H1 (cell line): Measurements from ENCODE around the gene RAD51B. TPM values are rescaled to one million over a fixed set of nuclear protein-coding genes. Genes with fewer than 3 reads are reported as not detected.

Experiments
- CTCF ChIA-PET: fragments of 300-600 bp; sonication (Branson Sonifier 250); formaldehyde crosslinking; loops from one replicate; lab custom pipeline; 2021; ENCODE audit not compliant: partially characterized antibody; lab: Charles Lee
- POLR2A ChIA-PET: fragments of 300-600 bp; sonication (Branson Sonifier 250); formaldehyde crosslinking; loops from one replicate; lab custom pipeline; 2021; ENCODE audit warnings: inconsistent platforms; ENCODE audit not compliant: partially characterized antibody; lab: Charles Lee
- DNase-seq, 2 experiments: peaks; one replicate each; pipeline versions ENCODE4 v3.0.0 to v3.0.0-alpha.2; 2010 to 2022; ENCODE audit warnings: low spot score in 2 of 2, low read depth in 1 of 2, mixed read lengths in 1 of 2
- FAIRE-seq: peaks from 2 replicates; lab custom pipeline; 2011; peaks lifted over from hg19 to GRCh38; lab: Jason Lieb, UNC
- H2AFZ ChIP-seq: 2 replicates; pipeline ENCODE4 v1.8.1; 2012; ENCODE audit warnings: low read length, inconsistent platforms
- H2AK5ac ChIP-seq: 2 replicates; pipeline ENCODE4 v1.6.1; 2013; ENCODE audit warnings: low read depth, low read length
- H2BK120ac ChIP-seq: replicated peaks from 2 replicates; pipeline ENCODE3; 2013; ENCODE audit warnings: low read depth, low read length, inconsistent platforms
- H2BK12ac ChIP-seq: 2 replicates; pipeline ENCODE4 v1.6.1; 2013; ENCODE audit warnings: low read depth, low read length
- H2BK15ac ChIP-seq: 2 replicates; pipeline ENCODE4 v1.6.1; 2013; ENCODE audit warnings: low read length
- H2BK20ac ChIP-seq: 2 replicates; pipeline ENCODE4 v1.6.1; 2013; ENCODE audit warnings: low read length
- H2BK5ac ChIP-seq: 2 replicates; pipeline ENCODE4 v1.6.1; 2013; ENCODE audit warnings: low read depth, low read length
- H3K14ac ChIP-seq: 2 replicates; pipeline ENCODE4 v1.6.1; 2013; ENCODE audit warnings: inconsistent platforms; ENCODE audit not compliant: insufficient read length
- H3K18ac ChIP-seq: 2 replicates; pipeline ENCODE4 v1.6.1; 2013; ENCODE audit warnings: low read length; ENCODE audit errors: extremely low read depth
- H3K23ac ChIP-seq: 2 replicates; pipeline ENCODE4 v1.6.1; 2013; ENCODE audit warnings: inconsistent platforms; ENCODE audit not compliant: insufficient read length
- H3K23me2 ChIP-seq: 2 replicates; pipeline ENCODE4 v1.6.1; 2013; ENCODE audit warnings: low read depth, low read length
- H3K27ac ChIP-seq: 2 replicates; pipeline ENCODE4 v1.6.1; 2011; ENCODE audit warnings: low read depth, low read length, inconsistent platforms
- H3K27me3 ChIP-seq, 4 experiments: replicated peaks in 1 of 4; 1 replicate in 1 of 4; 2 replicates in 3 of 4; pipeline versions ENCODE4 v1.6.1 to v1.8.1; 2011 to 2013; ENCODE audit warnings: low read length in 3 of 4, mild to moderate bottlenecking in 3 of 4, inconsistent platforms in 2 of 4, mixed read lengths in 2 of 4, moderate library complexity in 1 of 4; ENCODE audit not compliant: control insufficient read depth in 3 of 4, insufficient read depth in 3 of 4; ENCODE audit errors: extremely low read depth in 1 of 4
- H3K36me3 ChIP-seq, 4 experiments: 2 replicates each; pipeline versions ENCODE4 v1.6.1 to v1.8.1; 2011 to 2013; ENCODE audit warnings: mild to moderate bottlenecking in 4 of 4, low read length in 3 of 4, moderate library complexity in 2 of 4, control low read depth in 1 of 4, inconsistent platforms in 1 of 4; ENCODE audit not compliant: insufficient read depth in 4 of 4, control insufficient read depth in 2 of 4
- H3K4ac ChIP-seq: replicated peaks from 2 replicates; pipeline ENCODE3; 2013; ENCODE audit warnings: low read length, low read depth, mixed read lengths, inconsistent platforms; ENCODE audit not compliant: insufficient read length
- H3K4me1 ChIP-seq, 4 experiments: replicated peaks in 1 of 4; 1 replicate in 1 of 4; 2 replicates in 3 of 4; pipeline versions ENCODE4 v1.6.1 to v1.8.1; 2011 to 2013; ENCODE audit warnings: low read length in 3 of 4, inconsistent platforms in 2 of 4, mixed read lengths in 1 of 4; ENCODE audit not compliant: insufficient read depth in 4 of 4, control insufficient read depth in 3 of 4
- H3K4me2 ChIP-seq, 2 experiments: 2 replicates each; pipeline versions ENCODE4 v1.6.1 to v1.8.1; 2011 to 2013; ENCODE audit warnings: low read depth in 2 of 2, low read length in 2 of 2, control low read depth in 1 of 2, inconsistent platforms in 1 of 2, mild to moderate bottlenecking in 1 of 2; ENCODE audit not compliant: insufficient read depth in 1 of 2
- H3K4me3 ChIP-seq, 4 experiments: fragments of 200-600, 300-600 bp in 1 of 4; sonication (generic), shearing (Covaris generic), sonication (Bioruptor Twin) in 1 of 4; 2 replicates each; pipeline versions ENCODE4 v1.5.1 to v1.8.1; 2011 to 2016; ENCODE audit warnings: low read length in 4 of 4, low read depth in 3 of 4, control low read depth in 2 of 4, inconsistent platforms in 2 of 4, mild to moderate bottlenecking in 2 of 4, mixed read lengths in 1 of 4, moderate library complexity in 1 of 4; ENCODE audit not compliant: insufficient read depth in 2 of 4; ENCODE audit errors: extremely low read depth in 1 of 4
- H3K56ac ChIP-seq: replicated peaks from 2 replicates; pipeline ENCODE3; 2013; ENCODE audit warnings: low read depth, mild to moderate bottlenecking, mixed read lengths, low read length, inconsistent platforms; ENCODE audit not compliant: insufficient read length
- H3K79me1 ChIP-seq: 2 replicates; pipeline ENCODE4 v1.6.1; 2013; ENCODE audit warnings: low read depth, low read length, control low read depth
- H3K79me2 ChIP-seq, 2 experiments: 2 replicates each; pipeline versions ENCODE4 v1.6.1 to v1.8.1; 2012 to 2013; ENCODE audit warnings: low read length in 2 of 2, mild to moderate bottlenecking in 2 of 2, inconsistent platforms in 1 of 2; ENCODE audit not compliant: insufficient read depth in 2 of 2, control insufficient read depth in 1 of 2
- H3K9ac ChIP-seq, 4 experiments: replicated peaks in 1 of 4; 1 replicate in 1 of 4; 2 replicates in 3 of 4; pipeline versions ENCODE4 v1.6.1 to v1.8.1; 2011 to 2013; ENCODE audit warnings: low read depth in 3 of 4, low read length in 3 of 4, control low read depth in 2 of 4, mild to moderate bottlenecking in 2 of 4, moderate library complexity in 2 of 4, inconsistent platforms in 1 of 4; ENCODE audit errors: extremely low read depth in 1 of 4
- H3K9me3 ChIP-seq, 2 experiments: 2 replicates each; pipeline versions ENCODE4 v1.6.1 to v1.8.1; 2012 to 2013; ENCODE audit warnings: mild to moderate bottlenecking in 2 of 2, moderate library complexity in 2 of 2, control low read depth in 1 of 2, inconsistent platforms in 1 of 2, low read depth in 1 of 2, low read length in 1 of 2, mixed read lengths in 1 of 2; ENCODE audit not compliant: insufficient read depth in 2 of 2
- H4K20me1 ChIP-seq, 2 experiments: replicated peaks in 1 of 2; 2 replicates each; pipeline versions ENCODE3 to v1.8.1; 2011 to 2013; ENCODE audit warnings: inconsistent platforms in 2 of 2, low read length in 2 of 2, mild to moderate bottlenecking in 1 of 2; ENCODE audit not compliant: insufficient read depth in 2 of 2, control insufficient read depth in 1 of 2
- H4K5ac ChIP-seq: 2 replicates; pipeline ENCODE4 v1.6.1; 2013; ENCODE audit warnings: low read length, low read depth, mixed read lengths, inconsistent platforms; ENCODE audit not compliant: insufficient read length
- H4K8ac ChIP-seq: 2 replicates; pipeline ENCODE4 v1.8.0; 2013; ENCODE audit warnings: mild to moderate bottlenecking, moderate library complexity, low read length, inconsistent platforms; ENCODE audit not compliant: insufficient read depth; ENCODE audit errors: extremely low read depth
- H4K91ac ChIP-seq: replicated peaks from 2 replicates; pipeline ENCODE3; 2013; ENCODE audit warnings: low read length, mixed read lengths, inconsistent platforms; ENCODE audit not compliant: insufficient read length
- BACH1 ChIP-seq: IDR thresholded peaks from 2 replicates; pipeline ENCODE4 v1.6.1; 2012; ENCODE audit warnings: low read length, improper control_type of control experiment
- CREB1 ChIP-seq: IDR thresholded peaks from 2 replicates; pipeline ENCODE4 v1.6.1; 2012; ENCODE audit warnings: inconsistent platforms
- FOSL1 ChIP-seq: IDR thresholded peaks from 2 replicates; pipeline ENCODE4 v1.6.1; 2011; ENCODE audit warnings: mild to moderate bottlenecking, low read depth, low read length, moderate library complexity; ENCODE audit not compliant: insufficient read depth
- HDAC2 ChIP-seq, 2 experiments: fragments of 300-600 bp in 1 of 2; sonication (generic) in 1 of 2; IDR thresholded peaks; 2 replicates each; pipeline ENCODE4 v1.6.1; 2011 to 2012; ENCODE audit warnings: low read depth in 2 of 2, low read length in 2 of 2, mild to moderate bottlenecking in 2 of 2, moderate library complexity in 2 of 2, borderline replicate concordance in 1 of 2, inconsistent platforms in 1 of 2
- HDAC6 ChIP-seq: IDR thresholded peaks from one replicate; pipeline ENCODE4 v1.7.1; 2012; ENCODE audit warnings: low read depth, mild to moderate bottlenecking, inconsistent platforms, low read length, moderate library complexity
- MAFK ChIP-seq: IDR thresholded peaks from 2 replicates; pipeline ENCODE4 v1.6.1; 2012; ENCODE audit warnings: low read depth, mild to moderate bottlenecking, improper control_type of control experiment, low read length
- NRF1 ChIP-seq: IDR thresholded peaks from 2 replicates; pipeline ENCODE4 v1.6.1; 2011; ENCODE audit warnings: mild to moderate bottlenecking, low read depth, low read length, improper control_type of control experiment
- POLR2A ChIP-seq, 2 experiments: IDR thresholded peaks; 1 replicate in 1 of 2; 2 replicates in 1 of 2; pipeline ENCODE4 v1.6.1; 2011; ENCODE audit warnings: low read depth in 2 of 2, low read length in 2 of 2, mild to moderate bottlenecking in 2 of 2; ENCODE audit errors: control extremely low read depth in 1 of 2
- RXRA ChIP-seq: IDR thresholded peaks from 2 replicates; pipeline ENCODE4 v1.6.1; 2011; ENCODE audit warnings: low read depth, mild to moderate bottlenecking, low read length, moderate library complexity; ENCODE audit not compliant: insufficient read depth
- SIRT6 ChIP-seq: IDR thresholded peaks from one replicate; pipeline ENCODE4 v1.7.1; 2012; ENCODE audit warnings: low read length, inconsistent platforms
- SIX5 ChIP-seq: IDR thresholded peaks from 2 replicates; pipeline ENCODE4 v1.6.1; 2011; ENCODE audit warnings: mild to moderate bottlenecking, low read depth, low read length
- SP2 ChIP-seq: IDR thresholded peaks from 2 replicates; pipeline ENCODE4 v1.6.1; 2012; ENCODE audit warnings: mild to moderate bottlenecking, low read length, inconsistent platforms
- TAF7 ChIP-seq: optimal IDR thresholded peaks from 2 replicates; pipeline ENCODE3; 2011; ENCODE audit warnings: low read depth, mild to moderate bottlenecking, inconsistent platforms, low read length, moderate library complexity, borderline replicate concordance
- TCF12 ChIP-seq: IDR thresholded peaks from 2 replicates; pipeline ENCODE4 v1.6.1; 2011; ENCODE audit warnings: low read depth, mild to moderate bottlenecking, low read length
- polyA plus RNA-seq, 7 experiments: library from polyadenylated mRNA; depleted of rRNA in 3 of 7; stranded (reverse) in 5 of 7; unstranded in 2 of 7; fragments of >200 nt in 5 of 7; fragments of 200-250 nt in 2 of 7; gene quantifications; 1 replicate in 5 of 7; 2 replicates in 1 of 7; 4 replicates in 1 of 7; pipeline versions ENCODE4 v1.2.1 to v1.2.3, GENCODE V29; 2011 to 2013; ENCODE audit warnings: missing spikeins in 2 of 7, mixed read lengths in 2 of 7
- total RNA-seq: library from RNA; stranded (reverse); fragmentation: NEBNext Ultra II Directional; extraction: Animal tissue kit (Norgen Biotek cat#: 25700); gene quantifications from 2 replicates; pipeline ENCODE4 v1.2.1, GENCODE V29; 2021
- TF ChIP-seq, protein P1 (sequence below): IDR thresholded peaks from 2 replicates; pipeline ENCODE4 v1.6.1; 2012; ENCODE audit warnings: inconsistent platforms
- TF ChIP-seq, protein P2 (sequence below): IDR thresholded peaks from 2 replicates; pipeline ENCODE4 v1.6.1; 2012; ENCODE audit warnings: inconsistent platforms

RAD51B gene
- total and polyA plus RNA-seq, 2 of the 8 experiments (the other 6 are each of a cell fraction or from before 2014, with no cell fraction given), result 3.9 to 14.9 TPM

DNA sequence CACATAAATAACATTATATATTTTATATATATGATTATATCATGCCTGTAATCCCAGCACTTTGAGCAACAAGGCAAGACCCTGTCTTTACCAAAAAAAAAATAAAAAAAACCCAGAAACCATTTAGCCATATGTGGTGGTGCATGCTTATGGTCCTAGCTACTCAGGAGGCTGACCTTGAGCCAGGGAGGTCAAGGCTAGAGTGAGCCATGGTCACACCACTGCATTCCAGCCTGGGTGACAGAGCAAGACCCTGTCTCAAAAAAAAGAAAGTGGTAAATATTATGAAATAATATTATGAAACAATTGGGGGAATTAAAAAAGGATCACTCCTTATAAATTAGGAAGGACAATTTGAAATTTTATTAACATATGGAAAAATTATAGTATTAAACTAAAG lies 16.0 kb downstream of the RAD51B start:
- H3K27ac ChIP-seq, result no peak overlapping the region
- no peak overlapping the region for H3K18ac ChIP-seq
- H4K91ac ChIP-seq, result no peak overlapping the region
- no peak overlapping the region for H3K23ac ChIP-seq
- H3K4me3 ChIP-seq, result no peak overlapping the region
- H3K56ac ChIP-seq, result no peak overlapping the region
- no peaks in the 10 kb centered on the region; the same call in 1 of the 2 replicates for H3K23me2 ChIP-seq
- no peak for FAIRE-seq
- POLR2A ChIA-PET, result no interaction called here
- DNase-seq, result no peak
- H3K4me1 ChIP-seq, result no peaks in the 10 kb centered on the region
- CTCF ChIA-PET, result interaction anchor here (0.7 to 1.2 kb wide), 5 partner anchors 97 to 1009 kb away, joined by 3 to 4 read pairs (median 3); no protein-coding TSS in a partner anchor
- no peaks in the 10 kb centered on the region for H3K79me1 ChIP-seq
- no peak overlapping the region for H2BK120ac ChIP-seq
- H3K4me2 ChIP-seq, result no peak overlapping the region
- no peaks in the 10 kb centered on the region for H3K79me2 ChIP-seq
- no peak overlapping the region for H3K4ac ChIP-seq
- no peaks in the 10 kb centered on the region for H3K9me3 ChIP-seq
- H4K8ac ChIP-seq, result no peak overlapping the region
- no peak overlapping the region for H2BK12ac ChIP-seq
- no peak overlapping the region for H2AK5ac ChIP-seq
- no peaks in the 10 kb centered on the region for H4K20me1 ChIP-seq
- peaks cover 0 to 4% (median 0%) of the 10 kb centered on the region in 4 experiments; a peak in 3 of 8 replicates for H3K36me3 ChIP-seq
- H3K14ac ChIP-seq, result no peak overlapping the region
- no peak overlapping the region for H2BK5ac ChIP-seq
- no peak overlapping the region for H2BK15ac ChIP-seq
- no peak overlapping the region for H3K9ac ChIP-seq
- no peak overlapping the region for H4K5ac ChIP-seq
- no peaks in the 10 kb centered on the region for H3K27me3 ChIP-seq
- H2BK20ac ChIP-seq, result no peak overlapping the region
- no peak overlapping the region for H2AFZ ChIP-seq
- TF ChIP-seq SP2 (no peak), NRF1 (no peak), TCF12 (no peak), MAFK (no peak), RXRA (no peak), SIX5 (no peak), POLR2A (IDR thresholded peaks at IDR 0.05; ENCODE audit: control extremely low read depth in 1 of 2, low read depth in 2 of 2, low read length in 2 of 2) (no peak), TAF7 (no peak), CREB1 (no peak), SIRT6 (no peak), HDAC2 (IDR thresholded peaks at IDR 0.05; ENCODE audit: borderline replicate concordance in 1 of 2, low read depth in 2 of 2, low read length in 2 of 2) (no peak), HDAC6 (no peak), FOSL1 (no peak), BACH1 (no peak)
- TF ChIP-seq, protein P1, sequence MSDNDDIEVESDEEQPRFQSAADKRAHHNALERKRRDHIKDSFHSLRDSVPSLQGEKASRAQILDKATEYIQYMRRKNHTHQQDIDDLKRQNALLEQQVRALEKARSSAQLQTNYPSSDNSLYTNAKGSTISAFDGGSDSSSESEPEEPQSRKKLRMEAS, result no peak
- TF ChIP-seq, protein P2, sequence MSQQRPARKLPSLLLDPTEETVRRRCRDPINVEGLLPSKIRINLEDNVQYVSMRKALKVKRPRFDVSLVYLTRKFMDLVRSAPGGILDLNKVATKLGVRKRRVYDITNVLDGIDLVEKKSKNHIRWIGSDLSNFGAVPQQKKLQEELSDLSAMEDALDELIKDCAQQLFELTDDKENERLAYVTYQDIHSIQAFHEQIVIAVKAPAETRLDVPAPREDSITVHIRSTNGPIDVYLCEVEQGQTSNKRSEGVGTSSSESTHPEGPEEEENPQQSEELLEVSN, result no peak
